WTC11 (cell line): ENCODE measurements around the gene CELA3A. TPM values are rescaled to one million over a fixed set of nuclear protein-coding genes. Genes with fewer than 3 reads are reported as not detected.
A peak's percentile ranks its signal among the peaks of the same experiment; 100 is the strongest.
"Not testable (repeated sequence)": the region's sequence is repeated elsewhere in the genome, so short reads cannot be mapped to it uniquely, and the experiment has no call there.

Experiments
- ATAC-seq: fragments of 200-7000 bp; cut with Tn5 transposase; 2 replicates; pipeline ENCODE4 v1.10.0; 2021; ENCODE audit warnings: mild to moderate bottlenecking, moderate library complexity
- CTCF ChIA-PET: fragments of 300-600 bp; sonication (Branson Sonifier 250); formaldehyde crosslinking; loops from one replicate; lab custom pipeline; 2021; ENCODE audit warnings: antibody characterized with exemption; lab: Charles Lee
- POLR2A ChIA-PET: fragments of 350-600 bp; sonication (Branson Sonifier 250); formaldehyde crosslinking; loops from one replicate; lab custom pipeline; 2021; ENCODE audit warnings: antibody characterized with exemption; lab: Charles Lee
- DNase-seq: peaks from one replicate; pipeline ENCODE4 v3.0.0; 2021; ENCODE audit warnings: low spot score
- H3K27ac Mint-ChIP-seq: 2 replicates; pipeline ENCODE4 v1.8.0; 2021; ENCODE audit warnings: mixed read lengths
- H3K27me3 Mint-ChIP-seq: 2 replicates; pipeline ENCODE4 v1.8.0; 2021; ENCODE audit warnings: low read depth, mild to moderate bottlenecking, moderate library complexity, mixed read lengths
- H3K36me3 Mint-ChIP-seq: 2 replicates; pipeline ENCODE4 v1.8.0; 2021; ENCODE audit warnings: mixed read lengths
- H3K4me1 Mint-ChIP-seq: 2 replicates; pipeline ENCODE4 v1.8.0; 2022; ENCODE audit warnings: mixed read lengths
- H3K4me3 Mint-ChIP-seq: 2 replicates; pipeline ENCODE4 v1.8.0; 2021; ENCODE audit warnings: mild to moderate bottlenecking, moderate library complexity, mixed read lengths
- H3K9me3 Mint-ChIP-seq: 2 replicates; pipeline ENCODE4 v1.8.0; 2021; ENCODE audit warnings: mixed read lengths
- CREB1 ChIP-seq: sonication (generic); formaldehyde crosslinking; IDR thresholded peaks from 2 replicates; pipeline ENCODE4 v1.8.0; 2023; ENCODE audit warnings: mild to moderate bottlenecking, missing genetic modification reagents
- GTF2I ChIP-seq: fragments of 250-450 bp; sonication (Bioruptor Pico); conservative IDR thresholded peaks from 2 replicates; pipeline ENCODE4 v1.4.0; 2021; ENCODE audit warnings: mild to moderate bottlenecking
- MXD4 ChIP-seq: fragments of 250-450 bp; sonication (Bioruptor Pico); IDR thresholded peaks from 2 replicates; pipeline ENCODE4 v1.8.0; 2021; ENCODE audit warnings: mild to moderate bottlenecking, moderate library complexity, borderline replicate concordance
- NFE2L1 ChIP-seq: sonication (generic); formaldehyde crosslinking; IDR thresholded peaks from 2 replicates; pipeline ENCODE4 v1.8.1; 2023; ENCODE audit warnings: missing genetic modification reagents
- SMAD4 ChIP-seq: sonication (generic); formaldehyde crosslinking; IDR thresholded peaks from 2 replicates; pipeline ENCODE4 v1.8.0; 2022; ENCODE audit warnings: mild to moderate bottlenecking, missing genetic modification reagents
- ZNF263 ChIP-seq: sonication (generic); formaldehyde crosslinking; IDR thresholded peaks from 2 replicates; pipeline ENCODE4 v1.8.1; 2022; ENCODE audit warnings: low read depth, mild to moderate bottlenecking, moderate library complexity, missing genetic modification reagents
- total RNA-seq: library from RNA; stranded (reverse); gene quantifications from 3 replicates; pipeline ENCODE4 v1.2.3, GENCODE V29; 2021
- TF ChIP-seq, protein P1 (sequence below): sonication (generic); formaldehyde crosslinking; IDR thresholded peaks from 2 replicates; pipeline ENCODE4 v1.8.0; 2023; ENCODE audit warnings: missing genetic modification reagents, mild to moderate bottlenecking, borderline replicate concordance
- TF ChIP-seq, protein P2 (sequence below): sonication (generic); formaldehyde crosslinking; IDR thresholded peaks from 2 replicates; pipeline ENCODE4 v1.8.1; 2022; ENCODE audit warnings: mild to moderate bottlenecking, missing genetic modification reagents, moderate library complexity, borderline replicate concordance

The CELA3A gene
- total RNA-seq, 1 experiment from 2014 or later, result 8.0 TPM

DNA sequence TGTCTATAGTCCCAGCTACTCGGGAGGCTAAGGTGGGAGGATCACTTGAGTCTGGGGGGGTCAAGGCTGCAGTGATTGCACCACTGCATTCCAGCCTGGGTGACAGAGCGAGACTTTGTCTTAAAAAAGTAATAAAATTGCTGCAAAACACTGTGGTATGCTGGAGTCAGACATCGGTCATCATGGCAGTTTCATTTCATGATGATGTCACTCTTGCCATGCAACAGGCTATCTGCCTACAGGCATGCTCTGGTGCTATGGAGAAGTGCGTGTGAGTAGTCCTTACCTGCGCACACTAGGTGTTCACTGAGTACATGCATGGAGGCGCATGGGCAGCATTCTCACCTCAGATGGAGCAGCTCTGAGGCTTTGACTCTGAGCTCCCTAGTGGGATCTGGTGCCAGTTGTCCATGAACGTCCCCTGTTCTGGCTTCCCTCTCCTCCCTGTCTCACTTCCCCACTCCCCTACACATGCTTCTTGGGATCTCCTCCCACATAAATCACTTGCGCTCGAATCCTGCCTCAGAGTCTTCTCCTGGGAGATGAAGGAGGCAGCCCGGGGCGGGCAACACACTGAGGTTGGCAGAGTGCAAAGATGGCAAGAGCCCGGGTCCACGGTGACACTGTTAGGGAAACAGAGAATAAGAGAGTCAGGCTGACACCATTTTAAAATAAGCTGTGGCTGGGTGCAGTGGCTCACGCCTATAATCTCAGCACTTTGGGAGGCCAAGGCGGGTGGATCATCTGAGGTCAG lies 35.0 kb upstream of the CELA3A start:
- Mint-ChIP-seq H3K4me3 (no peak overlapping the region), H3K9me3 (no peaks in the 10 kb centered on the region), H3K27ac (peak overlapping the region; percentile 63; the same call in 1 of the 2 replicates), H3K27me3 (no peaks in the 10 kb centered on the region), H3K4me1 (peaks cover 12% of the 10 kb centered on the region), H3K36me3 (no peaks in the 10 kb centered on the region)
- TF ChIP-seq MXD4 (CRISPR knock-in tag) (no peak), GTF2I (CRISPR knock-in tag) (no peak), SMAD4 (CRISPR knock-in tag) (no peak), CREB1 (no peak), NFE2L1 (CRISPR knock-in tag) (no peak), ZNF263 (CRISPR knock-in tag) (no peak)
- TF ChIP-seq, protein P1, sequence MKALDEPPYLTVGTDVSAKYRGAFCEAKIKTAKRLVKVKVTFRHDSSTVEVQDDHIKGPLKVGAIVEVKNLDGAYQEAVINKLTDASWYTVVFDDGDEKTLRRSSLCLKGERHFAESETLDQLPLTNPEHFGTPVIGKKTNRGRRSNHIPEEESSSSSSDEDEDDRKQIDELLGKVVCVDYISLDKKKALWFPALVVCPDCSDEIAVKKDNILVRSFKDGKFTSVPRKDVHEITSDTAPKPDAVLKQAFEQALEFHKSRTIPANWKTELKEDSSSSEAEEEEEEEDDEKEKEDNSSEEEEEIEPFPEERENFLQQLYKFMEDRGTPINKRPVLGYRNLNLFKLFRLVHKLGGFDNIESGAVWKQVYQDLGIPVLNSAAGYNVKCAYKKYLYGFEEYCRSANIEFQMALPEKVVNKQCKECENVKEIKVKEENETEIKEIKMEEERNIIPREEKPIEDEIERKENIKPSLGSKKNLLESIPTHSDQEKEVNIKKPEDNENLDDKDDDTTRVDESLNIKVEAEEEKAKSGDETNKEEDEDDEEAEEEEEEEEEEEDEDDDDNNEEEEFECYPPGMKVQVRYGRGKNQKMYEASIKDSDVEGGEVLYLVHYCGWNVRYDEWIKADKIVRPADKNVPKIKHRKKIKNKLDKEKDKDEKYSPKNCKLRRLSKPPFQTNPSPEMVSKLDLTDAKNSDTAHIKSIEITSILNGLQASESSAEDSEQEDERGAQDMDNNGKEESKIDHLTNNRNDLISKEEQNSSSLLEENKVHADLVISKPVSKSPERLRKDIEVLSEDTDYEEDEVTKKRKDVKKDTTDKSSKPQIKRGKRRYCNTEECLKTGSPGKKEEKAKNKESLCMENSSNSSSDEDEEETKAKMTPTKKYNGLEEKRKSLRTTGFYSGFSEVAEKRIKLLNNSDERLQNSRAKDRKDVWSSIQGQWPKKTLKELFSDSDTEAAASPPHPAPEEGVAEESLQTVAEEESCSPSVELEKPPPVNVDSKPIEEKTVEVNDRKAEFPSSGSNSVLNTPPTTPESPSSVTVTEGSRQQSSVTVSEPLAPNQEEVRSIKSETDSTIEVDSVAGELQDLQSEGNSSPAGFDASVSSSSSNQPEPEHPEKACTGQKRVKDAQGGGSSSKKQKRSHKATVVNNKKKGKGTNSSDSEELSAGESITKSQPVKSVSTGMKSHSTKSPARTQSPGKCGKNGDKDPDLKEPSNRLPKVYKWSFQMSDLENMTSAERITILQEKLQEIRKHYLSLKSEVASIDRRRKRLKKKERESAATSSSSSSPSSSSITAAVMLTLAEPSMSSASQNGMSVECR (CRISPR knock-in tag), result no peak
- TF ChIP-seq, protein P2, sequence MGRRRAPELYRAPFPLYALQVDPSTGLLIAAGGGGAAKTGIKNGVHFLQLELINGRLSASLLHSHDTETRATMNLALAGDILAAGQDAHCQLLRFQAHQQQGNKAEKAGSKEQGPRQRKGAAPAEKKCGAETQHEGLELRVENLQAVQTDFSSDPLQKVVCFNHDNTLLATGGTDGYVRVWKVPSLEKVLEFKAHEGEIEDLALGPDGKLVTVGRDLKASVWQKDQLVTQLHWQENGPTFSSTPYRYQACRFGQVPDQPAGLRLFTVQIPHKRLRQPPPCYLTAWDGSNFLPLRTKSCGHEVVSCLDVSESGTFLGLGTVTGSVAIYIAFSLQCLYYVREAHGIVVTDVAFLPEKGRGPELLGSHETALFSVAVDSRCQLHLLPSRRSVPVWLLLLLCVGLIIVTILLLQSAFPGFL, result no peak
- ChIA-PET CTCF (no interaction called here), POLR2A (no interaction called here)
- DNase-seq, result no peak
- ATAC-seq, result no peak

DNA sequence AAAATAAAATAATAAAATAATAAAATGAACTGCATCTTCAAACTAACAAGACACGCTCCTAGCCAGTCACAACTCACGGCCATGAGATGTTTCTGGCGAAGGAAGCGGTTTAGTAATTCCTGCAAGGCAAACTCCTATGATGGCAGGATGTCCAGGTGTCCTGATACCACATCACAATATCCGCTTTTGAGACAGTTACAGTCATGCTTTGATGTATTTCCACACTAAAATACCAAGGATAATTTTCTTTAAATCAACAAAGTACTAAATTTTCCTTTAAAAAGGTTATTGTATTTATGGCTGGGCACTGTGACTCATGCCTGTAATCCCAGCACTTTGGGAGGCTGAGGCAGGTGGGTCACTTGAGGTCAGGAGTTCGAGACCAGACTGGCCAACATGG lies 34.2 kb upstream of the CELA3A start:
- H3K4me3 Mint-ChIP-seq, CTCF ChIA-PET, H3K27ac Mint-ChIP-seq, ATAC-seq, DNase-seq, H3K9me3 Mint-ChIP-seq, H3K27me3 Mint-ChIP-seq, POLR2A ChIA-PET, H3K36me3 Mint-ChIP-seq: not testable (repeated sequence)
- H3K4me1 Mint-ChIP-seq, result peaks cover 12% of the 10 kb centered on the region

DNA sequence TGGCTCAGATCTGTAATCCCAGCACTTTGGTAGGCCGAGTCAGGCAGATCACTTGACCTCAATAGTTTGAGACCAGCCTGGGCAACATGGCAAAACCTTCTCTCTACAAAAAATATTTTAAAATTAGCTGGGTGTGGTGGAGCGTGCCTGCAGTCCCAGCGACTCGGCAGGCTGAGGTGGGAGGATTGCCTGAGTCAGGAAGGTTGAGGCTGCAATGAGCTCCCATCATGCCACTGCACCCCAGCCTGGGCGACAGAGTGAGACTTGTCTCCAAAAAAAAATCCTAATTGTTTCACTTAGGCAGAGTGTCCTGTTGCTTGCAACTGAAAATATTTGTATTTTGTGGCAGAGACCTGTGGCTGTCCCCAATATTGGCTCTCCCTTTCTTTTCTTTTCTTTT lies 32.4 kb upstream of the CELA3A start:
- CTCF ChIA-PET, result not testable (repeated sequence)

DNA sequence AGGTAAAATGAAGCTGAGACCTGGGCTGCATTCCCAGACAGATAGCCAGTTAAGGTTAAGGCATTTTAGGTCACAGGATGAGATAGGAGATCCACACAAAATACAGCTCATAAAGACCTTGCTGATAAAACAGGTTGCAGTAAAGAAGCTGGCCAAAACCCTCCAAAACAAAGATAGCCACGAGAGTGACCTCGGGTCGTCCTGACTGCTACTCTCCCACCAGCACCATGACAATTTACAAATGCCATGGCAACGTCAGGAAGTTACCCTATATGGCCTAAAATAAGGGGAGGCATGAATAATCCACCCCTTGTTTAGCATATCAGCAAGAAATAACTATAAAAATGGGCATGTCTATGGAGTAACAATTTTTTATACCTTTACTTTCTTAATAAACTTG lies 30.9 kb upstream of the CELA3A start:
- DNase-seq, ATAC-seq, CTCF ChIA-PET, H3K9me3 Mint-ChIP-seq, POLR2A ChIA-PET, H3K27me3 Mint-ChIP-seq, H3K4me1 Mint-ChIP-seq, H3K27ac Mint-ChIP-seq, H3K4me3 Mint-ChIP-seq, H3K36me3 Mint-ChIP-seq: not testable (repeated sequence)

More for the DNA sequence above, 32.4 kb upstream of the CELA3A start:
- POLR2A ChIA-PET, H3K4me3 Mint-ChIP-seq, H3K27me3 Mint-ChIP-seq, H3K27ac Mint-ChIP-seq, DNase-seq, H3K4me1 Mint-ChIP-seq, H3K36me3 Mint-ChIP-seq, H3K9me3 Mint-ChIP-seq, ATAC-seq: not testable (repeated sequence)

DNA sequence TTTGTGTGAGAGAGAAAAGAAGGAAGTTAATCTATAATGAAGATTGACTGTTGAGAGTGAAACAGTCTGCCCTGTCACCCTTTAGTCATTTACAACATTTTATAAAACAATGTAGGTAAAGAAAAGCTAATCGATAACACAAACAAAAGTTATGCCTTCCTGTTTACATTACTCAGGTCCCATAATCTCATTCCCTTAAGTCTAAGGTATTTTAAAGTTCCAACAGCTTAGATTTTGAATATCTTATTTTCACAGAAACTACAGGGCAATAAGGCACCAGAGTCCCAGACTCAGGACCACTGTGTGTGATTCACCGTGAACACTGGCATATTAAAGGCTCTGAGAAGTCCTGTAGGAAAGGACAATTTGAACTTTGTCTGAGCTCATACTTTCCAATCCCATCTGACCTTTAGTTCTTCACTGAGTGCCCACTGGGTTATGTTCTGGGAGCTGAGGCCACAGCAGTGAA lies 28.4 kb upstream of the CELA3A start:
- DNase-seq, H3K36me3 Mint-ChIP-seq, H3K4me3 Mint-ChIP-seq, H3K4me1 Mint-ChIP-seq, H3K27me3 Mint-ChIP-seq, POLR2A ChIA-PET, ATAC-seq, H3K9me3 Mint-ChIP-seq, H3K27ac Mint-ChIP-seq, CTCF ChIA-PET: not testable (repeated sequence)

DNA sequence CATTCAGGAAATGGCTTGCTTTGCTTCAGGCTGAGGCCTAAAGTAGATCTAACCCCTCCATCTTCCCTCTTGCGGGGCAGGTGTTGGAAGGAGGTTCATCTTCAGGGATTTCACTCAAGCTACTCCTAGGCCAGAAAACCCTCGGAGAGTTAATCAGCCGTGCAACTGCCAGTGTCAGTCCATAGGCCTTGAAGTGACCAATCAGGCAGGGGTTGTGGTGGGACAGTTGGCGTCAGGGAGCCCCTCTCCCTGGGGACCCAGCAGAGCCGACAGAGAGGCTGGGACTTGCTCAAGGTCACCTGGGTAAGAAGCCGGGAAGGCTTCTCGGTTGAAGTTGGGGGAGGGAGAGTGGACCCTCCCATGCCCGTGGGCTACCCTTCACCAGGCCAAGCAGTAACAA lies 27.5 kb upstream of the CELA3A start:
- H3K4me1 Mint-ChIP-seq, ATAC-seq: not testable (repeated sequence)

DNA sequence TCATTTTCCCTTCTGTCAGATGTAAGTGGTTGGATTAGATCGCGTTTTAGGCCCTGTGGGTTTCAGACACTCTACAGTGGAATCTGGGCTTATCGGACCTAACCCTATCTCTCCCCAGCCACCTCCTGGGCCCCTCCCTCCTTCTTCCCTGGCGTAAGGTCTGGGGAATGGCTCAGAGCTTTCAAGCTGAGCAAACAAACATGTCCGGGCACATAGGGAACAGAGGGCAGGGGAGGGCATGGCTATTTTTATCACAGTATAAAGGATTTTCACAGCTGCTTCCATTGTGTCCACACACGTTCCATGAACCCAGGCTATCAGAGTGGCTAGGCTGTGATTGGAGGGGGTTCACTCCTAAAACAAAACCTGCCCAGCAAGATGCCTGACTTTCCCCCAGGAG lies 26.8 kb upstream of the CELA3A start:
- CTCF ChIA-PET, result not testable (repeated sequence)

More for the DNA sequence above, 27.5 kb upstream of the CELA3A start:
- H3K4me3 Mint-ChIP-seq, H3K36me3 Mint-ChIP-seq, POLR2A ChIA-PET, H3K9me3 Mint-ChIP-seq, CTCF ChIA-PET, DNase-seq, H3K27ac Mint-ChIP-seq, H3K27me3 Mint-ChIP-seq: not testable (repeated sequence)

DNA sequence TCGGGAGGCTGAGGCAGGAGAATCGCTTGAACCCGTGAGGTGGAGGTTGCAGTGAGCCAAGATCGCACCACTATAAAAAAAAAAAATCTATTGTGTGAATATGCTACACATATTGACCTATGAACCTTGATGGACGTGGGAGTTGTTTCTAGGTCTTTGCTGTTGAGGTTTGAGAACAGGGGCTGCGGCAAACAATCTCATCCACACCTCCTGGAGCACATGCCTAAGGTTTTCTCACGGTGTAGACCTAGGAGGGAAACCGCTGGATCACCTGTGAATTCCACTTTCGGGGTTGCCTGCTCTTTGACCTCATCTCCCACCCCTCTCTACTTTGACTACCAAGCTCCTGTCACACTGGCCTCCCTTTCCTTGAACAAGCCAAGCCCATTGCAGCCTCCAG lies 26.2 kb upstream of the CELA3A start:
- H3K9me3 Mint-ChIP-seq, ATAC-seq, POLR2A ChIA-PET, H3K27me3 Mint-ChIP-seq, CTCF ChIA-PET, H3K36me3 Mint-ChIP-seq, DNase-seq, H3K27ac Mint-ChIP-seq, H3K4me3 Mint-ChIP-seq: not testable (repeated sequence)
- H3K4me1 Mint-ChIP-seq, result peaks cover 12% of the 10 kb centered on the region

More for the DNA sequence above, 26.8 kb upstream of the CELA3A start:
- H3K9me3 Mint-ChIP-seq, DNase-seq, H3K4me1 Mint-ChIP-seq, H3K4me3 Mint-ChIP-seq, POLR2A ChIA-PET, H3K36me3 Mint-ChIP-seq, ATAC-seq, H3K27me3 Mint-ChIP-seq, H3K27ac Mint-ChIP-seq: not testable (repeated sequence)
